ENCODE results near the gene TTC21B.

TTC21B gene

DNA sequence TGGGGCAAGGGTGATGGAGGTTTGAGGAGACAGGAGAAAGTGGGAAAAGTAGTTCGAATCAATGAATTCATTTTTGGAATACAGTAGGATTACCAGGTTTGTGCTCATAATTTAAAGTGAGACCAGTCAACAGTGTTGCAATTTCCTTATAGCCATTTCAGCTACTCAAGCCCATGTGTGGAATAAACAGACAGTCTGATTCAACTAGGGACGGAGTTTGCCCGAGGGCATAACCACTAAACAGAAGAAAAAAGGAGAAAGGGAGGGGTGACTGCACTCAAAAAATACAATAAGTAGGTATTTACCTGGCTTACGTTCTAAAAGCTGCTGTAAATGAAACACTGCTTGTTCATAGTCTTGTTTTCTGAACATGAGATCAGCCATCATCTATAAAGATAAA lies 55.2 kb downstream of the TTC21B start:
- H3K4me3 ChIP-seq (ENCODE audit: low read depth, low read length), result no peak overlapping the region
- no peak for DNase-seq (ENCODE audit: low read depth)
- TF ChIP-seq, protein P1, sequence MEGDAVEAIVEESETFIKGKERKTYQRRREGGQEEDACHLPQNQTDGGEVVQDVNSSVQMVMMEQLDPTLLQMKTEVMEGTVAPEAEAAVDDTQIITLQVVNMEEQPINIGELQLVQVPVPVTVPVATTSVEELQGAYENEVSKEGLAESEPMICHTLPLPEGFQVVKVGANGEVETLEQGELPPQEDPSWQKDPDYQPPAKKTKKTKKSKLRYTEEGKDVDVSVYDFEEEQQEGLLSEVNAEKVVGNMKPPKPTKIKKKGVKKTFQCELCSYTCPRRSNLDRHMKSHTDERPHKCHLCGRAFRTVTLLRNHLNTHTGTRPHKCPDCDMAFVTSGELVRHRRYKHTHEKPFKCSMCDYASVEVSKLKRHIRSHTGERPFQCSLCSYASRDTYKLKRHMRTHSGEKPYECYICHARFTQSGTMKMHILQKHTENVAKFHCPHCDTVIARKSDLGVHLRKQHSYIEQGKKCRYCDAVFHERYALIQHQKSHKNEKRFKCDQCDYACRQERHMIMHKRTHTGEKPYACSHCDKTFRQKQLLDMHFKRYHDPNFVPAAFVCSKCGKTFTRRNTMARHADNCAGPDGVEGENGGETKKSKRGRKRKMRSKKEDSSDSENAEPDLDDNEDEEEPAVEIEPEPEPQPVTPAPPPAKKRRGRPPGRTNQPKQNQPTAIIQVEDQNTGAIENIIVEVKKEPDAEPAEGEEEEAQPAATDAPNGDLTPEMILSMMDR (IDR thresholded peaks at IDR 0.05; ENCODE audit: control insufficient read depth, extremely low read depth, insufficient read depth), result no peak

DNA sequence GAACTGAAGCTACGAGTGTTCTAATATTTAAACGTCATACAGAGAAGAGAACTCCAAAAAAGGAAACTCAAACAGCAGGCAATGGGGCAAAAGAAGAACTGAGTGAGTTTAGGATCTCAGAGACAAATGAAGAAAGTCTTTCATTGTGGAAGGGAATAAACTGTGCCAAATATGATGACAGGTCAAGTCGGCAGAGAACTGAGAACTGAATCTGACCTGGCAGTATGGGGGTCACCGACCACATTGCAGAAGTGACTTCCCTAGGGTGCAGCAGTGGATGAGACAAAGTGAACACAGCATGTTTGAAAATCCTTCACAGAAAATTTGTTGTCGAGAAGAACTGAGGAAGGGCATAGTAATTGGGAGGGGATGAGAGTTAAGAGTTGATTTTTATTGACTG lies 55.9 kb downstream of the TTC21B start:
- TF ChIP-seq, protein P1 (IDR thresholded peaks at IDR 0.05; ENCODE audit: control insufficient read depth, extremely low read depth, insufficient read depth), result no peak
- no peak overlapping the region for H3K4me3 ChIP-seq (ENCODE audit: low read depth, low read length)
- DNase-seq (ENCODE audit: low read depth), result no peak

DNA sequence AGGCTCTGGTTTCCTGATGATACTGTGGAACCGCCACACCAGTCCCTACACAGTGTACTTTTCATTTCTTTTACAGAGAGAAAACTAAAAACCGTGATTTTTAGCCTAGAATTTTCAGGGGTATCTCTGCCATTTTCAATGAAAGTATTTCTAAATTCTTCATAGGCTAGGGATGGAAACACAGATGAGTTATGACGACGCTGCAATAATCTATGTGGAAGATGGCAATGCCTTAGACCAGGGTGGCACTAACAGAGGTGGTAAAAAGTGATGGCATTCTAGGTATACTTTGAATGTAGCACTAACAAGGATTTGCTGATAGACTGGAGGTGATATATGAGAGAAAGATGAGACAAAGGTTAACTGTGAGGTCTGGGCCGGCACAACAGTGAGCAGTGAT lies 56.5 kb downstream of the TTC21B start:
- DNase-seq (ENCODE audit: low read depth), result no peak
- TF ChIP-seq, protein P1 (IDR thresholded peaks at IDR 0.05; ENCODE audit: control insufficient read depth, extremely low read depth, insufficient read depth), result no peak

DNA sequence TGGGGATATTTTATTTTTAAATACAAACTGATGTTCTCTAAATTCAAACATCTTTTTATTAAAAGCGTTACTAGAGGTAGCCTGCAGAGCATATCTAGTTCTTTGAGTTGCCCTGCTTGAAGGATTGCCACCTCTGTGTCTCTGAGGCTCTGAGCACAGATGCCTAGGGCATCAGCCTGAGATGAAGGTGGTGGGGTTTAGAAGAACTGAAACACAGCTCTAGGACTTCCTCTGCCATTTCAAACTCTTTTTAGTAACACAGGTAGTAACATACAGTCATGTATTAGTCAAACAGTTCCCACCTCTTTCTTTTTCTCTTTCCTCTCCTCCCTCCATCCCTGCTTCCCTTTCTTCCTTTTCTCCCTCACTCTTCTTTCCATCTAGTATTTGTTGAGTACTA lies 57.6 kb downstream of the TTC21B start:
- no peak for DNase-seq (ENCODE audit: low read depth)
- no peak overlapping the region for H3K4me3 ChIP-seq (ENCODE audit: low read depth, low read length)
- TF ChIP-seq, protein P1 (IDR thresholded peaks at IDR 0.05; ENCODE audit: control insufficient read depth, extremely low read depth, insufficient read depth), result no peak

More for the DNA sequence above, 56.5 kb downstream of the TTC21B start:
- H3K4me3 ChIP-seq (ENCODE audit: low read depth, low read length), result no peak overlapping the region

DNA sequence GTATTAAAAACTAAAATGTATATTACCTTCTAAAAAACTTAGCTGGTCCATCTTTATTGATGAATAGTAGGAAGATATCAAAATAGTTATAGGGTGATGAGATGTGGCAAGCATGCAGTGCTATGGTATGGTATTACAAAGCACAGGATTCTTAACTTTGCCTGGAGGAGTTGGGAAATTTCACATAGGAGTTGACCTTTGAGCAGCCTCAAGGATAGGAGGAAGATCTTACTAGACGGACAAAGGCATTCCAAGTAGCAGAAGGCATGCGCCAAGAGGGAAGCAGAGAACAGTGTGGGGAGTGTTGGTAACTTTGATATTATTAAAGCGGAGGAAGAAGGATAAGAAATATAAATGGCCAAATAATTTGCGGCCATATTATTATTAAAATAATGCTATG lies 60.0 kb downstream of the TTC21B start:
- no peak overlapping the region for H3K4me3 ChIP-seq (ENCODE audit: low read depth, low read length)
- TF ChIP-seq, protein P1 (IDR thresholded peaks at IDR 0.05; ENCODE audit: control insufficient read depth, extremely low read depth, insufficient read depth), result no peak
- no peak for DNase-seq (ENCODE audit: low read depth)

DNA sequence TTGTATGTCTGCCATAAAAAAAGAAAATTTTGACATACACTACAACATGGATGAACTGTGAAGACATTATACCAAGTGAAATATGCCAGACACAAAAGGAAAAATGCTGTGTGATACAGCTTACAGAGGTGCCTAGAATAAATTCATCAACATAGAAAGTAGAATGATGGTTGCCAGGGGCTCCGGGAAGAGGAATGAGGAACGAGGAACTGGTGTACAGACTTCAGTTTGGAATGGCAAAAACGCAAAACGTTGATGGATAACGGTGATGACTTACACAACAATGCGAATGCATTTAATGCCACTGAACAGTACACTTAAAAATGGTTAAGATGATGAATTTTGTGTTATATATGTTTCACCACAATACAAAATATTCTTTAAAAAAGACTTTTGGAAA lies 61.0 kb downstream of the TTC21B start:
- TF ChIP-seq, protein P1 (IDR thresholded peaks at IDR 0.05; ENCODE audit: control insufficient read depth, extremely low read depth, insufficient read depth), result no peak
- no peak overlapping the region for H3K4me3 ChIP-seq (ENCODE audit: low read depth, low read length)
- DNase-seq (ENCODE audit: low read depth), result no peak

DNA sequence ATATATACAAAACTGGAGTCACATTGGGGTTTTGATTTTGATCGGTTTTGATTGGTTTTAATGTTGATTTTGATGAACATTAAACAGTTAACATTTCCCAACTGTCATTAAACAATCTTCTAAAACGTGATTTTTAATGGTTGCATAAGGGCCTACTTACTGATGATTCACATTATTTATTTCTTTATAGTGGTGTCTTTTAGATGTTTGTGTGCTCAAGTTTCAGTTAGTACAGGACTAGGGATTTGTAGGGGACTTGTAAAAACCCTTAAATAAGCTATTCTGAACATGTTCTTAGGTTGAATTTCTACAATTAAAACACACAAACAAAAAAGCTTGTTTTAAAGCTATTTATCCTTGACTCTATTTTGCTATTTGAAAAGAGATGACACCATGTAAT lies 61.6 kb downstream of the TTC21B start:
- DNase-seq (ENCODE audit: low read depth), result no peak
- TF ChIP-seq, protein P1 (IDR thresholded peaks at IDR 0.05; ENCODE audit: control insufficient read depth, extremely low read depth, insufficient read depth), result no peak

More for the DNA sequence above, 61.6 kb downstream of the TTC21B start:
- no peak overlapping the region for H3K4me3 ChIP-seq (ENCODE audit: low read depth, low read length)

Data from LNCaP clone FGC (cell line).